Anterior cingulate cortex (tissue), 58 donors: ENCODE data around the gene B3GAT2.

Experiments
- DNase-seq, 58 donors: peaks; one replicate each; lab custom pipeline; 2025; lab: John Stamatoyannopoulos, UW

Gene B3GAT2

GRCh38 chr6:70903665-70904452 lies 53.0 kb downstream of the B3GAT2 start:
- no peak for DNase-seq

GRCh38 chr6:70901324-70901723 lies 55.5 kb downstream of the B3GAT2 start:
- DNase-seq, result no peak

GRCh38 chr6:70900047-70900446 lies 56.8 kb downstream of the B3GAT2 start:
- DNase-seq, result no peak

- DNase-seq, result no peak
These were observed 62.9 kb downstream of the B3GAT2 start for GRCh38 chr6:70894001-70894400.

GRCh38 chr6:70889270-70889669 lies 67.6 kb downstream of the B3GAT2 start:
- DNase-seq, result no peak

- DNase-seq, result no peak
These were observed 70.2 kb downstream of the B3GAT2 start for GRCh38 chr6:70886661-70887060.

- DNase-seq, result no peak
These were observed 70.8 kb downstream of the B3GAT2 start for GRCh38 chr6:70886071-70886470.

GRCh38 chr6:70884074-70884983 lies 72.5 kb downstream of the B3GAT2 start:
- DNase-seq, result peak in 36 of 58 donors; percentile 1 to 59 (median 22)

- DNase-seq, result no peak
These were observed 77.4 kb downstream of the B3GAT2 start for GRCh38 chr6:70879496-70879895.

- DNase-seq, result no peak
These were observed 82.5 kb downstream of the B3GAT2 start for GRCh38 chr6:70874181-70874913.

- DNase-seq, result no peak
These were observed 84.4 kb downstream of the B3GAT2 start for GRCh38 chr6:70872469-70872868.

GRCh38 chr6:70864401-70864800 lies 92.5 kb downstream of the B3GAT2 start:
- DNase-seq, result no peak

- DNase-seq, result no peak
These were observed 93.5 kb downstream of the B3GAT2 start for GRCh38 chr6:70863343-70863742.

- no peak for DNase-seq
These were observed 95.9 kb downstream of the B3GAT2 start for GRCh38 chr6:70860920-70861319.

GRCh38 chr6:70860045-70860444 lies 96.8 kb downstream of the B3GAT2 start:
- DNase-seq, result no peak

- DNase-seq, result no peak
These were observed 99.3 kb downstream of the B3GAT2 start for GRCh38 chr6:70857387-70858077.

GRCh38 chr6:70852667-70853246 lies 104.1 kb downstream of the B3GAT2 start:
- no peak for DNase-seq

GRCh38 chr6:70849348-70850069 lies 107.4 kb downstream of the B3GAT2 start:
- no peak for DNase-seq
